DOHH2 (cell line): ENCODE data around the gene STX16.

Experiments
- EZH2phosphoT487 ChIP-seq: fragments of 200-600 bp; sonication (generic); IDR thresholded peaks from 2 replicates; pipeline ENCODE4 v1.6.1; 2017; ENCODE audit warnings: borderline replicate concordance, mild to moderate bottlenecking, antibody characterized with exemption, low read length, moderate library complexity, mixed read lengths
- TF ChIP-seq, protein P1 (sequence below): fragments of 200-600 bp; sonication (generic); IDR thresholded peaks from one replicate; pipeline ENCODE4 v1.5.1; 2014; ENCODE audit warnings: antibody characterized with exemption, mild to moderate bottlenecking, low read depth, low read length; ENCODE audit not compliant: poor library complexity, severe bottlenecking

DNA sequence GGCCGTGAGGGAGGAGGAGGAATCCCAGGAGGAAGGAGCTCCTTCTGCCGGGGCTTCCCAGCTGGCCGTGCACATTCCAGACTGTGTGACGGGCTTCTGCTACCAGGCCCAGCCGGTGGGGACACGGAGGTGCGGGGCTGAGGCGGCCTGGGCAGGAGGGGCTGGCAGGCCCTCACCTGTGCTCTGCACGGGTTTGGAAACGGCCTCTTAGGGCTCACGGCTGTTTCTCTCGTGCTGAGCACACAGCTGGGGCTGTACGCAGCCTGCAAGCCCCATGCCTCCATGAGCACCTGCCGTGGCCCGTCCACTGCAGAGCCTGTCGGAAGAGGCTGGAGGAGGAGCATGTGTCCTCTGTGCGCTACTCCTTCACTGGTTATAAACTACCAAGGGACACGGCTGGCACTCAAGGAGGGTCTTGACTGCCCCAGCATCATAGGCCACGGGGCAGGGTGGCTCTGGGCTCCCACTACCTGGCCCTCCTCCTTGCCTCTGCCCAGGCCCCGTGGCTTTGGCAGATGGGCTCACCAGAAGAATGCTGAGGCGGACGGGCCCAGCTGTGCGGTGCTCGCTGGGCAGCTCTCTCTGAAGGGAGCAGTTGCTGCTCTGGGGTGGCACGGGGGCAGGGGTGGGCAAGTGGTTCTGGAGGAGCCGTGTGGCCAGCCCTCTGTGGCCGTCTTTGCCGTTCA, 57.3 kb downstream of the STX16 start:
- TF ChIP-seq, protein P1, sequence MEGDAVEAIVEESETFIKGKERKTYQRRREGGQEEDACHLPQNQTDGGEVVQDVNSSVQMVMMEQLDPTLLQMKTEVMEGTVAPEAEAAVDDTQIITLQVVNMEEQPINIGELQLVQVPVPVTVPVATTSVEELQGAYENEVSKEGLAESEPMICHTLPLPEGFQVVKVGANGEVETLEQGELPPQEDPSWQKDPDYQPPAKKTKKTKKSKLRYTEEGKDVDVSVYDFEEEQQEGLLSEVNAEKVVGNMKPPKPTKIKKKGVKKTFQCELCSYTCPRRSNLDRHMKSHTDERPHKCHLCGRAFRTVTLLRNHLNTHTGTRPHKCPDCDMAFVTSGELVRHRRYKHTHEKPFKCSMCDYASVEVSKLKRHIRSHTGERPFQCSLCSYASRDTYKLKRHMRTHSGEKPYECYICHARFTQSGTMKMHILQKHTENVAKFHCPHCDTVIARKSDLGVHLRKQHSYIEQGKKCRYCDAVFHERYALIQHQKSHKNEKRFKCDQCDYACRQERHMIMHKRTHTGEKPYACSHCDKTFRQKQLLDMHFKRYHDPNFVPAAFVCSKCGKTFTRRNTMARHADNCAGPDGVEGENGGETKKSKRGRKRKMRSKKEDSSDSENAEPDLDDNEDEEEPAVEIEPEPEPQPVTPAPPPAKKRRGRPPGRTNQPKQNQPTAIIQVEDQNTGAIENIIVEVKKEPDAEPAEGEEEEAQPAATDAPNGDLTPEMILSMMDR, result no peak
- TF ChIP-seq EZH2phosphoT487, result no peak
